ENCODE measurements around the gene RAI14. TPM values are rescaled to one million over a fixed set of nuclear protein-coding genes. Genes with fewer than 3 reads are reported as not detected.

Gene RAI14
- polyA plus RNA-seq, 4 donors, result 4.2 to 16.8 (median 7.6) TPM

DNA sequence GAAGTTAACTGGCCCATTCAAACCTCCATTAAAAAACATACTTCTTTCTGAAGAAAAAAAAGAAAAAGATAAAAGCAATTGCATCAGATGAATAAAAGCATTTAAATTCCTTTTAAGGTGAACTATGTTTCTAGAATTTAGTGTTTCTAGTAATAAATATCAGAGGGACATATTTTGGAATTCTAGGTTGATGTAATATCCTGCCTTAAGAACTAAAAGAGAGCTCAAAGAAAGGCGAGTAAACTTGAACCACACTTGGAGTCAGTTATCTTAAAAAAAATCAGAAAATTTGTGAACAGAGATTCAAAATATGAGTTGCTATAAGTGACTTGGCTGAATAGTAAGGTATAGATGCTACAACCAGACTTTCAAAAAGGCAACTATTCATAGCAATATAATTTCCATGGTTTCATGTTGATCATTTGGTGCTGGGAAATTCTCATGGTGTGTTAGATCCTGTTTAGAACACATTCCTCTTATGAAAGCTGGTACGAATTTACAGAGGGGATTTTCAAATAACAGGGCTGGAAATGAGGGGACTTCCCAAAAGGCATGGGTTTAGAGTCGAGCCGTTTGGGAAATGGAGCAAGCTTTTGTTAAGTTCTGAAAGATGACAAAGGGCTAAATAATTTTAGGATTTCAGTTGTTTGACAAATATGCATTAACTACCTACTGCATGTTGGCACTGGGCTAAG lies 37.6 kb upstream of the RAI14 start:
- Histone ChIP-seq H3K4me1 (ENCODE audit: control insufficient read depth in 3 of 3, insufficient read depth in 2 of 3, low read depth in 1 of 3, low read length in 2 of 3) (no peaks in the 10 kb centered on the region), H3K4me3 (ENCODE audit: low read depth in 1 of 3, low read length in 3 of 3) (no peak overlapping the region), H3K36me3 (ENCODE audit: control insufficient read depth in 3 of 3, insufficient read depth in 2 of 3, low read depth in 1 of 3, low read length in 3 of 3) (no peaks in the 10 kb centered on the region), H3K9me3 (ENCODE audit: control insufficient read depth in 2 of 2, insufficient read depth in 1 of 2, low read depth in 1 of 2, low read length in 1 of 2) (no peaks in the 10 kb centered on the region), H3K27ac (ENCODE audit: low read depth in 1 of 3, low read length in 2 of 3) (no peak overlapping the region), H3K27me3 (ENCODE audit: control insufficient read depth in 3 of 3, insufficient read depth in 3 of 3, low read length in 3 of 3) (no peaks in the 10 kb centered on the region)
- FAIRE-seq, result no peak
- DNase-seq, result no peak
- WGBS, 3 donors, result 71 to 87% (median 82%) methylated on average over 4 of the region's 4 CpGs

DNA sequence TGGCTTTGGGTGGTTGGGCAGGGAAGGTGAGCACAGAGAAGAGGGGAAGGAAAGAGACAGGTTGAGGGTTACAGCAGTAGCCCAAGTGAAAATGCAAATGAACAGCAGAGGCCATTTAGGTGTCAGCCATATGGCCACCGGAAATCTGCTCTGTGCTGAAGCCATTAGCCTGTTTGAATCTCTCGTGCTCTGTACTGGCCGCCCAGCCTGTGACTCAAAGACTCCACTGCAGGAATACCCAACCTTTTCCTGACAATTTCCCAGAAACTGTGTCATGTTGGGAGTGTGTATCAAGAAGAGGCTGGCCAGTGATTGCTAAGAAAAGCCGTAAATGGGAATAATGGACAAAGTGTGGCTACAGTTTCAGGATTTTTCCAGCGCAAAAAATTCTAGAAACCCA lies 35.9 kb upstream of the RAI14 start:
- no peaks in the 10 kb centered on the region for H3K9me3 ChIP-seq (ENCODE audit: control insufficient read depth in 2 of 2, insufficient read depth in 1 of 2, low read depth in 1 of 2, low read length in 1 of 2)
- H3K27me3 ChIP-seq (ENCODE audit: control insufficient read depth in 3 of 3, insufficient read depth in 3 of 3, low read length in 3 of 3), result no peaks in the 10 kb centered on the region
- FAIRE-seq, result no peak
- no peaks in the 10 kb centered on the region for H3K36me3 ChIP-seq (ENCODE audit: control insufficient read depth in 3 of 3, insufficient read depth in 2 of 3, low read depth in 1 of 3, low read length in 3 of 3)
- no peaks in the 10 kb centered on the region for H3K4me1 ChIP-seq (ENCODE audit: control insufficient read depth in 3 of 3, insufficient read depth in 2 of 3, low read depth in 1 of 3, low read length in 2 of 3)
- 88 to 94% (median 94%) methylated on average over 5 of the region's 5 CpGs for WGBS, 3 donors
- DNase-seq, result no peak
- H3K4me3 ChIP-seq (ENCODE audit: low read depth in 1 of 3, low read length in 3 of 3), result no peak overlapping the region
- H3K27ac ChIP-seq (ENCODE audit: low read depth in 1 of 3, low read length in 2 of 3), result peak overlapping the region in 1 of 3 donors; percentile 54

DNA sequence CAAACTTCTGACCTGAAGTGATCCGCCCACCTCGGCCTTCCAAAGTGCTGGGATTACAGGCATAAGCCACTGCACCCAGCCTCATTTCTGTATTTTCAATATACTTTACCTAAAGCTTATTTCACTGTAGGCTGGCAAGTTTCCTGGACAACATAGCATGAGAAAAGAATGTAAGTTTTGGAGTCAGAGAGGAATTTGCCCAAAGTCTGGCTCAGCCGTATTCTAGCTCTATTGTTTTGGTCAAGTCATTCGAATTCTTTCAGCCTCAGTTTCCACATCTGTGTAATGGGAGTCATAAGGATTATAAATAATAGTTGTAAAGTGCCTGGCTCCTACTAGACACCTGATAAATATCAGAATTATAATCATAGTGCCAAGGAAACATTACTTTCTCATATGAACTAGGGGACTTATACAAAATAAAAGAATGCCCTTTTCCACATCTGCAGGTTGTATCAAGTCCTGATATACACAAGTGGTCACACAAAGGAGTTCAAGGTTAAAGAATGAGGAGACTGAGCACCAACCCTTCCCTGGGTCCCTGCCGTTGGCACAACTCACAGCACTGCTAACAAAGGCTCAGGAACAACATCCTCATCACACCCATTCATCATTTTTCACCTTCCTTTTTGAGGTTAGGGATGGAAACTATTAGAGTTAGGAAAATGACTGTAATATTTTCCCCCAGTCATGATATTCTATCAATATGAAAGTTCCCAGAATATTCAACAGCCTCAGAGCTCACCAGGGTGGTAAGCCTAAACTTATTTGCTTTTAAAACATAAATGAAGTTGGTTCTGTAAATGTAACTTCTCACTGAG lies 34.6 kb upstream of the RAI14 start:
- Histone ChIP-seq H3K9me3 (ENCODE audit: control insufficient read depth in 2 of 2, insufficient read depth in 1 of 2, low read depth in 1 of 2, low read length in 1 of 2) (no peaks in the 10 kb centered on the region), H3K36me3 (ENCODE audit: control insufficient read depth in 3 of 3, insufficient read depth in 2 of 3, low read depth in 1 of 3, low read length in 3 of 3) (no peaks in the 10 kb centered on the region), H3K27me3 (ENCODE audit: control insufficient read depth in 3 of 3, insufficient read depth in 3 of 3, low read length in 3 of 3) (no peaks in the 10 kb centered on the region), H3K4me3 (ENCODE audit: low read depth in 1 of 3, low read length in 3 of 3) (no peak overlapping the region), H3K27ac (ENCODE audit: low read depth in 1 of 3, low read length in 2 of 3) (no peak overlapping the region), H3K4me1 (ENCODE audit: control insufficient read depth in 3 of 3, insufficient read depth in 2 of 3, low read depth in 1 of 3, low read length in 2 of 3) (no peaks in the 10 kb centered on the region)
- no peak for FAIRE-seq
- WGBS, 3 donors, result 68 to 78% (median 70%) methylated on average over 5 of the region's 5 CpGs
- no peak for DNase-seq

DNA sequence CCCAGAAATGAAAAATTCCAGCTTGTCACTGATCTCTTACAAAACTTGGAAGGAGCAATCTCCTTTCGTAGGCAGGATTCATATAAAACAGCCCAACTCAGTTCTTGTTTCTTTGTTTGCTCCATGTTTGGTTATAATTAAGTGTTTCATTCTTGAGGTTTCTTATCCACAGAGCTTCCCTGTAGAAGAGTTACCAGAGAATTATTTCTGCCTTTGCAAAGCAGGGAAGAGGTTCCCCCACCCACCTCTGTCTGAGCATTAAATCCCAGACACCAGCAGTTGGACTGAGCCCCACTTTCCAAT lies 34.1 kb upstream of the RAI14 start:
- Histone ChIP-seq H3K4me3 (ENCODE audit: low read depth in 1 of 3, low read length in 3 of 3) (no peak overlapping the region), H3K9me3 (ENCODE audit: control insufficient read depth in 2 of 2, insufficient read depth in 1 of 2, low read depth in 1 of 2, low read length in 1 of 2) (no peaks in the 10 kb centered on the region), H3K27ac (ENCODE audit: low read depth in 1 of 3, low read length in 2 of 3) (no peak overlapping the region), H3K36me3 (ENCODE audit: control insufficient read depth in 3 of 3, insufficient read depth in 2 of 3, low read depth in 1 of 3, low read length in 3 of 3) (no peaks in the 10 kb centered on the region), H3K27me3 (ENCODE audit: control insufficient read depth in 3 of 3, insufficient read depth in 3 of 3, low read length in 3 of 3) (no peaks in the 10 kb centered on the region), H3K4me1 (ENCODE audit: control insufficient read depth in 3 of 3, insufficient read depth in 2 of 3, low read depth in 1 of 3, low read length in 2 of 3) (no peaks in the 10 kb centered on the region)
- WGBS, 3 donors, result 65 to 87% (median 85%) methylated on average over 1 of the region's 1 CpG
- FAIRE-seq (no peak), DNase-seq (no peak)

DNA sequence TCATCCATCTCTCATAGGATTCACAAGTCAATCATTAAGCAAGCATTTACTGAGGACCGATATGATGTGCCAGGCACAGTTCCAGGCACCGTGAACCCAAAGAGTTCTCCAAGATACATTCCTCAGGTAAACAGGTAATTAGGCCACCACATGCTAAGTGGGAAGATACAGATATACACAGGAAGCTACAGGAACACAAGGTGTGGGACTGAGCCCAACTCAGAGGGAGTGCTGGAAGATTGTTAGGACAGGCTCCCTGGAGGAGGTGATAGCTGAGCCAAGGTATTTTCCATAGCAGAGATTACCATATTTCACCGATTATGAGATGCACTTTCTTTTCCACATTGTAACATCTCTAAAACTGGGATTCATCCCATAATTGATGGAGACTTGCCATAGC lies 31.4 kb upstream of the RAI14 start:
- H3K4me3 ChIP-seq (ENCODE audit: low read depth in 1 of 3, low read length in 3 of 3), result no peak overlapping the region
- no peaks in the 10 kb centered on the region for H3K27me3 ChIP-seq (ENCODE audit: control insufficient read depth in 3 of 3, insufficient read depth in 3 of 3, low read length in 3 of 3)
- WGBS, 3 donors, result 62 to 77% (median 69%) methylated on average over 3 of the region's 3 CpGs
- FAIRE-seq (no peak), DNase-seq (no peak)
- no peaks in the 10 kb centered on the region for H3K36me3 ChIP-seq (ENCODE audit: control insufficient read depth in 3 of 3, insufficient read depth in 2 of 3, low read depth in 1 of 3, low read length in 3 of 3)
- no peaks in the 10 kb centered on the region for H3K4me1 ChIP-seq (ENCODE audit: control insufficient read depth in 3 of 3, insufficient read depth in 2 of 3, low read depth in 1 of 3, low read length in 2 of 3)
- no peak overlapping the region for H3K27ac ChIP-seq (ENCODE audit: low read depth in 1 of 3, low read length in 2 of 3)
- H3K9me3 ChIP-seq (ENCODE audit: control insufficient read depth in 2 of 2, insufficient read depth in 1 of 2, low read depth in 1 of 2, low read length in 1 of 2), result no peaks in the 10 kb centered on the region

DNA sequence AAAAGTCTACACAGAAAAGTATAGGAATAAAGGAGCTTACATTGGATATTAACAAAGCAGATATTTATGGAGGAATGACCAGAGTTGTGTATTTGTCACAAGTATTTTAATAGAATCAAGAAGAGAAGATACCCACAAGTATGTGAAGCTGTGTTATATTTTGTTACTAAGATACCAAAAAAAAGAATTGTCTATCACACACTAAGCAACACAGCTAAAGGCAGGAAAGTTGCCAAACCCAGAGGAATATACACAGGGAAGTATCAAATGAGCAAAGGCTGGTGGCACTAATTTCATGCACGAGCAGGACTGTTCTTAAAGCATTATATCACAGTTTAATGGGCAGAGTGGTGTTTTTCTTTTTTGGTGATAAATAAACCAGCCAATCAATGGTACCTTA lies 30.9 kb upstream of the RAI14 start:
- no peaks in the 10 kb centered on the region for H3K4me1 ChIP-seq (ENCODE audit: control insufficient read depth in 3 of 3, insufficient read depth in 2 of 3, low read depth in 1 of 3, low read length in 2 of 3)
- H3K27me3 ChIP-seq (ENCODE audit: control insufficient read depth in 3 of 3, insufficient read depth in 3 of 3, low read length in 3 of 3), result no peaks in the 10 kb centered on the region
- WGBS, 3 donors, result 69 to 83% (median 69%) methylated on average over 1 of the region's 1 CpG
- DNase-seq, result no peak
- no peak for FAIRE-seq
- no peaks in the 10 kb centered on the region for H3K9me3 ChIP-seq (ENCODE audit: control insufficient read depth in 2 of 2, insufficient read depth in 1 of 2, low read depth in 1 of 2, low read length in 1 of 2)
- H3K27ac ChIP-seq (ENCODE audit: low read depth in 1 of 3, low read length in 2 of 3), result no peak overlapping the region
- H3K4me3 ChIP-seq (ENCODE audit: low read depth in 1 of 3, low read length in 3 of 3), result no peak overlapping the region
- H3K36me3 ChIP-seq (ENCODE audit: control insufficient read depth in 3 of 3, insufficient read depth in 2 of 3, low read depth in 1 of 3, low read length in 3 of 3), result no peaks in the 10 kb centered on the region

DNA sequence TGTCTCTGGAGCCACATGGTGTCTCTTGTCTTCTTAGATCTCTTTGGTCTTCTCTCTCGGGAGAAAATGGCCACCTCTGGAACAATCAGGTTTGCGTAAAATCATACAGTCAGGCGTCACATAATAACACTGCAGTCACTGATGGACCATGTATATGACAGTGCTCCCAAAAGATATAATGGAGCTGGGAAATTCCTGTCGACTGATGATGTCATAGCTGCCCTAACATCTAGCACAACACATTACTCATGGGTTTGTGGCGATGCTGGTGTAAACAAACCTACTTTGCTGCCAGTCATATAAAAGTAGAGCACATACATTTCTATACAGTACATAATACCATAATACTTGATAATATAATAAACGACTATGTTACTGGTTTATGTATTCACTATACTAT lies 30.1 kb upstream of the RAI14 start:
- H3K4me3 ChIP-seq (ENCODE audit: low read depth in 1 of 3, low read length in 3 of 3), result no peak overlapping the region
- H3K4me1 ChIP-seq (ENCODE audit: control insufficient read depth in 3 of 3, insufficient read depth in 2 of 3, low read depth in 1 of 3, low read length in 2 of 3), result no peaks in the 10 kb centered on the region
- H3K27me3 ChIP-seq (ENCODE audit: control insufficient read depth in 3 of 3, insufficient read depth in 3 of 3, low read length in 3 of 3), result no peaks in the 10 kb centered on the region
- DNase-seq (no peak), FAIRE-seq (no peak)
- H3K27ac ChIP-seq (ENCODE audit: low read depth in 1 of 3, low read length in 2 of 3), result no peak overlapping the region
- 55 to 71% (median 70%) methylated on average over 6 of the region's 6 CpGs for WGBS, 3 donors
- H3K36me3 ChIP-seq (ENCODE audit: control insufficient read depth in 3 of 3, insufficient read depth in 2 of 3, low read depth in 1 of 3, low read length in 3 of 3), result no peaks in the 10 kb centered on the region
- H3K9me3 ChIP-seq (ENCODE audit: control insufficient read depth in 2 of 2, insufficient read depth in 1 of 2, low read depth in 1 of 2, low read length in 1 of 2), result peaks cover 0 to 6% of the 10 kb centered on the region in 2 donors

DNA sequence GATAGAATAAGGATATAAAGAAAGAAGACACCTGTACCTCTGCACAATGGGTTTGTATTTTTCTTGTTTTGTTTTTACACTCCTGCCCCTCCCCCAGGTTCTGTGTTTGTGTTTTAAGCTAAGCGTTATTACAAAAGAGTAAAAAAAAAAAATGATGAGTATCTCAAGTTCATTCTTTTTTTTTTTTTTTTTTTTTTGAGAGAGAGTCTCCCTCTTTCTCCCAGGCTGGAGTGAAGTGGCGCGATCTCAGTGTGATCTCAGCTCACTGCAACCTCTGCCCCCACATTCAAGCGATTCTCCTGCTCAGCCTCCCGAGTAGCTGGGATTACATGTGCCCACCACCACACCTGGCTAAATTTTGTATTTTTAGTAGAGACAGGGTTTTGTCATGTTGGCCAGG lies 29.4 kb upstream of the RAI14 start:
- H3K27me3 ChIP-seq (ENCODE audit: control insufficient read depth in 3 of 3, insufficient read depth in 3 of 3, low read length in 3 of 3), result no peaks in the 10 kb centered on the region
- 75 to 90% (median 85%) methylated on average over 5 of the region's 5 CpGs for WGBS, 3 donors
- H3K4me1 ChIP-seq (ENCODE audit: control insufficient read depth in 3 of 3, insufficient read depth in 2 of 3, low read depth in 1 of 3, low read length in 2 of 3), result no peaks in the 10 kb centered on the region
- H3K4me3 ChIP-seq (ENCODE audit: low read depth in 1 of 3, low read length in 3 of 3), result no peak overlapping the region
- no peak overlapping the region for H3K27ac ChIP-seq (ENCODE audit: low read depth in 1 of 3, low read length in 2 of 3)
- FAIRE-seq (no peak), DNase-seq (no peak)
- H3K36me3 ChIP-seq (ENCODE audit: control insufficient read depth in 3 of 3, insufficient read depth in 2 of 3, low read depth in 1 of 3, low read length in 3 of 3), result no peaks in the 10 kb centered on the region
- H3K9me3 ChIP-seq (ENCODE audit: control insufficient read depth in 2 of 2, insufficient read depth in 1 of 2, low read depth in 1 of 2, low read length in 1 of 2), result peaks cover 0 to 7% of the 10 kb centered on the region in 2 donors

All from small intestine (tissue), 7 donors.